GM21367 (cell line): ENCODE results near the gene ARHGAP15.
A peak's percentile ranks its signal among the peaks of the same experiment; 100 is the strongest.
"Not testable (repeated sequence)": the region's sequence is repeated elsewhere in the genome, so short reads cannot be mapped to it uniquely, and the experiment has no call there.

Source experiments
- ATAC-seq: cut with Tn5 transposase; IDR thresholded peaks from one replicate; pipeline ENCODE4 v1.9.1; 2021; ENCODE audit not compliant: unreplicated experiment

Gene ARHGAP15

DNA sequence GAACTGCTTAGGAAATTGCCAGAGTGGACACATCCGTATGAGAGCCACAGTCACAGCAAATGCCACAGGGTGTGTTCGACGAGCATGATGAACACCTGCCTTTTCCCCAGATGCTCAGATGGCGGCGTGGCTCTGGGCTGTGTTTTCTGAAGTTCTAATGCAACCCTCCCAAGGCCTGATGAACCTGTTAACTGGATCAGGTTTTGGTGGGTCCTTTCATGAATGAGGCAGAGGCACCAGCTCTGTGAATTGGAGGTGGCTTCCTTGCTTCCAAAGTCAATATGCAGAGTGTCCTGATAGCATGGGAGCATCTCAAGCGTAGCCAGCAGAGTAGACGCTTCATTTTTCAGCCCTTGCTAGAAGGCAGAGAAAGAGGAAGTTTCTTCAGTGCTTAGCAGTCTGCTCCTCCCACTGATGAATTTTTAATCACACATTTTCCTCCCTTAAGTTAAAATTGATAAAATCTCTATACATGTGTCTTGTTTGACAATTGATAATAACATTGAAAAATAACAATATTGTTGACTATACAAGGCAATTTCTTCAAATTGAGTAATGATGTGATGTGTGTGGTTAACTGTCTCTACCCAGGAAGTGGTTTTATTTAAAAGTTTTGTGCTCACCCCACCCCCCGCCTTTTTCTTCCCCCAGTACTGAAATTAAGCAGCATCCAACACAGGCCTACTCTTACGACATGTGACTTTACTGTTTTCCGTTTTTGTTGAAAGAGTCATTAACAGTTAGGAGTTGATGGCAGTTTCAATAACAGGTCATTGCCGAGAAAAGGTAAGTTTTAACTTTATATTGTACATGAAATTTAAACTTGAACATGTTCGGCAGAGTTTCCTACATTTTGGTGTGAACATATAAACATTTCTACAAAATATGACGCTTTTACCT, at the start of gene ARHGAP15:
Gene ARHGAP15 (plus strand): TSS at position 739 of the 900 bp plus-strand sequence.
- ATAC-seq, result peak; percentile 88

DNA sequence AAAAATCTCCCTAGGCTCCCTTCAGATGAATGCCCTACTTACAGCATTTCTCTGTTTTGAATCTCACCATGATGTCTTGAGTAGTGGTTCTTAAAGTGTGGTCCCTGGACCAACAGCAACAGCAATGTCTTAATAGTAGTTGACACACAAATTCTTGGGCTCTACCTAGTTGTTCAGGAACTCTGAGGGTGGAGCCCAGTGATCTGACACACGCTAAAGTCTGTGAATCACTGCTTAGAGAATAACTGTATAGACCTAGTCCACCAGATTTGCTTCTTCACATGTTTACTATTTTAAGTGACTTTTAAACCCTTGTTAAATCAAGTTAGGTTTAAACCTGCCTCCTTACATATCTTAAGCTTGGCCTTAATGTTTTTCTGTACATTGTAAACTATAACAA, 47.6 kb upstream of the ARHGAP15 start:
- no peak for ATAC-seq

DNA sequence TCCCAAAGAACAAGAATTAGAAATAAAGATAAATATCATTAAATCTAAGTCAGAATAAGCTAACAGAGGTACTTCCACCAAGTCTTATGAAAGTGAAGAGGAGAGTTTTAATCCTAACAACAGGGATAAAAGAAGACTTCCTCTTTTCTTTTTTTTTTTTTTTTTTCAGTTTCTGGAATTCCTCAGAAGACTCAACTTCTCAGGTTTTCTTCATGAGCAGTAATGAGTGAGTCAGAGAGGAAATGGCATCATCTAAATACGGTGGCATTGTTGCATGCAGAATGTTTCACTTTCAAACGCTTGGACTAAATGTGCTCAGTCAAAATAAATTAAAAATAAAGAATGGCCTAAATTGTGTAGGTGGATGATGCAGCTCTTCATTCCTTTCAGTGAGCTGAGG, 45.6 kb upstream of the ARHGAP15 start:
- ATAC-seq, result peak; percentile 38

DNA sequence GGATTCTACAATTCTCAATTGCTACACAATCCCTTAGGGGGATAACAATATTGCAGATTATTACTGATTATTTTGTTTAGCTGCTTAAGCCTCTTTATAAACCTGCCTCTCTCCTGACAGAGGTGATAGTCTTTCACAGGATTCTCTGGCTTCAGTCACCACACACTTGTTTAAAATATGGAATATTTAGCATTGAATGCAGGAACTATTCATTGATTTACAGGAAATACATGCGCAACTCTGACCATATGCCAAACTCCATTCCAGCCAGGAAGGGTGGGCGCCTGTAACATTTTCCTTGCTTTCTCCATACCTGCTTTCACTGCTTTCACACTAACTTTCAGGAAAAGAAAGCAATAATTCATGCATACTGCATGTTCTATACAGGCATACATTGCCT, 44.8 kb upstream of the ARHGAP15 start:
- no peak for ATAC-seq

DNA sequence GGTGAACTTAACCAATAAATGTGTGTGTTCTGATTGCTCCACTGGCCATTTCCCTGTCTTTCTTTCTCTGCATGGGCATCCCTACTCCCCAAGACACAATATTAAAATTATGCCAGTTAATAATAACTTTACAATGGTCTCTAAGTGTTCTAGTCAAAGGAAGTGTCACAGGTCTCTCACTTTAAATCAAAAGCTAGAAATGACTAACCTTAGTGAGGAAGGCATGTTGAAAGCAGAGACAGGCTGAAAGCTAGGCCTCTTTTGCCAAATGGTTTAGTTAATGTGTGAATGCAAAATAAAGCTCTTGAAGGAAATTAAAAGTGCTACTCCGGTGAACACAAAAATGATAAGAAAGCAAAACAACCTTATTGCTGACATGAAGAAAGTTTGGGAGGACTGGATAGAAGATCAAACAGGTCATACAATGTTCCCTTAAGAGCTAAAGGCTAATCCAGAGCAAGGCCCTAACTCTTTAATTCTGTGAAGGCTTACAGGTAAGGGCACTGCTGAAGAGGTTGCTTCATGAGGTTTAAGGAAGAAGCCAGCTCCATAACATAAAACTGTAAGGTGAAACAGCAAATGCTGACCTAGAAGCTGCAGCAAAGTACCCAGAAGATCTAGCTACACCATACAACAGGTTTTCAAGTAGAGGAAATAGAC, 44.0 kb upstream of the ARHGAP15 start:
- peak; percentile 48 for ATAC-seq

DNA sequence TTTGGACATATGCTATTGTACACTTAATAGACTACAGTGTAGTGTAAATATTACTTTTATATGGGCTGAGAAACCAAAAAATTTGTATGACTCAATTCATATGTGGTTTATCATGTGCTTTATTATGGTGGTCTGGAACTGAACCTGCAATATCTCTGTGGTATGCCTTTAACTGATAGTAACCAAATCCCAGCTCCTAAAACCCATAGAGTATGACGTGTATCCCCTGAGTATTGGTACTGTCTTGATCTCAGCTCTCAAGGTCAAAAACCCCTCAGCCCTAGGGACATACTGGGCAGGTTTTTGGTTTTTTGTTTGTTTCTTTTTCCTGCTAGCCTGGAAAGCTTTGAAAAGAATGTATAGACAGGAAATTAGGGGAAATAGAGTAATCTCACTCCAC, 42.2 kb upstream of the ARHGAP15 start:
- ATAC-seq, result no peak

DNA sequence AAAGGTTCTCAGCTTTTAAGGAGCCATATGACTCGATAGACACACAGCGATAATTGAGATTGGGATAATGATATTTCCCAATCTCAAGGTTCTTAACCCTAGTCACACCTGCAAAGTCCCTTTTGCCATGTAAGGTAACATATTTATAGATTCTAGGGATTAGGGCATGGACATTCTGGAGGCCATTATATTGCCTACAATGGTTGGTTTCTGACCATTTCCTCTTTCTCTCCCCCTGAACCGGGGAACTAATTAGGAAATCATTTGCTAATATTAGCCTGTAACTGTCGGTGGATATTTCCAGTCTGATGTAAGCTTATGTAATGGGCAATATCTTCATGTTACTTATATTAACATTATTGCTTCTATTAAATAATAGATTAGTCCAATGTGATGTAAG, 40.8 kb upstream of the ARHGAP15 start:
- no peak for ATAC-seq

DNA sequence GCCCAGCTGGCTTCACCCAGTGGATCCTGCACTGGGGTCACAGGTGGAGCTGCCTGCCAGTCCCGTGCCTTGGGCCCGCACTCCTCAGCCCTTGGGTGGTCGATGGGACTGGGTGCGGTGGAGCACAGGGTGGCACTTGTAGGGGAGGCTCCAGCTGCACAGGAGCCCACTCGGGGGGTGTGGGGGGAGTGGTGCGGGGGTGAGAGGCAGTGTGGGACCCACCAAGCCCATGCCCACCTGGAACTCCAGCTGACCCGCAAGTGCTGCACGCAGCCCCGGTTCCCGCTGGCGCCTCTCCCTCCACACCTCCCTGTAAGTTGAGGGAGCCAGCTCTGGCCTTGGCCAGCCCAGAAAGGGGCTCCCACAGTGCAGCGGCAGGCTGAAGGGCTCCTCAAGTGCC, 39.7 kb upstream of the ARHGAP15 start:
- not testable (repeated sequence) for ATAC-seq

DNA sequence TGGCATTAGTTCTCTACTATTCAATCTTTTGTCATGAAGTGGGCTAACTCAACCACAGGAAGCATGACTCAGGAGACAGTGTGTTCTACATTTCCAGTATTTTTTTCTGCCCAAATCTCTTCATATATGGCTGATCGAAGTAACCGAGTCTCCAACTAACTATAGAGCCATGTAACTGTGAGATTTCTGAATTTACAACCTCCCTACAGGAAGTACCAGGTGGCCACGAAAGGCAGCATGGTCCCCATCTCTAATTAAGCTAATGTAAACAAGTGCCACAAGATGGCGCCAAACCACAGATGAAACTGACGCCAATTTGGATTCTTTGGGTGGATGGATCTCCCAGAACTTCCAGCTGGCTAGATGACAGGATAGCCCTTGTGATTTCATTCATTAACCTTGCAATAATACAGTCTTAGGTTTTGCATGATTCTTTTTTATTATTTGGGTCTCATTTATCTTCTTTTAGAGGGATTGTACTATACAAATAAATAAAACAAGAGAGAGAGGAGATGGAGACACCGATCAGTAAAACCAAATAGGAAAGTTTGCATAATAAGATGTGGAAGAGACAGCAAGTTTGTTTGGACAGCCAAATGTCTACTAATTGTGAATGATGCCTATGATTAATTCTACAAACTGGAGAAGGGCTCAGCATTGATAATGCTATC, 18.3 kb upstream of the ARHGAP15 start:
- peak; percentile 92 for ATAC-seq

DNA sequence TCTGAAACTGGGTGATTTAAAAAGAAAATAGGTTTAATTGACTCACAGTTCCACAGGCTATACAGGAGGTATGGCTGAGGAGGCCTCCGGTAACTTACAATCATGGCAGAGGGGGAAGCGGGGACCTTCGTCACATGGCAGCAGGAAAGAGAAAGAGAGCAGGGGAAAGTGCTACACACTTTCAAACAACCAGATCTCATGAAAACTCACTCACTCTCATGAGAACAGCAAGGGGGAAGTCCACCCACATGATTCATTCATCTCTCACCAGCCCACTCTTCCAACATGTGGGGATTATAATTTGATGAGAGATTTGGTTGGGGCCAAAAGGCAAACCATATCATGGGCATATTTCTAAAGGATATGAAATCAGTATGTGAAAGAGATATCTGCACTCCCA, 12.0 kb upstream of the ARHGAP15 start:
- ATAC-seq, result no peak

DNA sequence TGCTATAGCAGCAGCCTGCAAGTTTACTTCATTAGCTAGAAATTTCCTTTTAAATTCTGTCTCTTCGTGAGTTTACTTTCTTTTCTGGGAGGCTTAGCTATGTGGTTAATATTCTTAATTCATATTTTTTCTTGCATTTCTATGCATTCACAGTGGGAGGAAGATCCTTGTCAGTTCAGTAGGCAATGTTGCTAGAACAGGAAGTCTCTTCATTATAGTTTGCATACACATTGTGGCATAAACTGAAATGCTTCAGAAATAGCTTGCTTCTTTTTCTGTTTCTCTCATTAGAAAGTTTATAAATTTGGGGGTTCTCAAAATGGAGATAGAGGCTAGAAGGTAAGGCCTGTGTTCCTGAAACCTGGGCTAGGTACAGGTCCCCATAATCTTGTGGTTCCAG, 8.1 kb upstream of the ARHGAP15 start:
- peak; percentile 85 for ATAC-seq

DNA sequence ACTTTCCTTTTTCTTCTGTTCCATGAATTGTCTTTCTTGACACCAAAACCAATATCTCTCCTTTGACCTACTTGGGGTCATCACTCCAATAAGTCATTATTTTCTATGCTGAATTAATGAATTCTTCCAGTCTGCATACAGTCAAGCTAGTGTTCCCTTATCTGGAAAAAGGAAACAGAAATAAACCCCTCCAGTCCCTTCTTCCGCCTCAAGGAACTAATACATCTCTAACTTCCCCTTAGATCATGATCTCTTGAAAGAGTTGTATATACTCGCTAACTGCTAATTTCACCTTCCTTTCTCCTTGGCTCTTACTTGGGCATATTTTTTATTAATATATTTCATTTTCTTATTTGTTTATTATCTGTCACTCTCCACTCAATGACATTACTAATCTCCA, 7.3 kb upstream of the ARHGAP15 start:
- ATAC-seq, result no peak

DNA sequence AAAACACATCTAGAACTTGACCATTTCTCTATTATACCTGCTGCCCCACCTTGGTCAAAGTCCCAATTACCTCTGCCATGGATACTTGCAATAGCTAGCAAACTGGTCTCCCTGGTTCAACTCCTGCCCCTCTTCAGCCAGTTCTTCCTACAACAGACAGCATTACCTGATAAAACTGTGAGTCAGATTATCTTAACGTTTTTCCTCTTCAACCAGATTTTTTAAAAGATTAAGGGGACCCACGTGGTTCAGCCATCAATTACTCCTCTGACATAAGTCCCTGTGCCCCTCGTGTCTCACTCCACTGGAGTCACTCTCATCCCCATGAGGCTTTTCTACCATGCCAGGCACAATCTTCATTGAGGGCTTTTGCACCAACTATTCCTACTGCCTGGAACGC, 5.3 kb upstream of the ARHGAP15 start:
- no peak for ATAC-seq

DNA sequence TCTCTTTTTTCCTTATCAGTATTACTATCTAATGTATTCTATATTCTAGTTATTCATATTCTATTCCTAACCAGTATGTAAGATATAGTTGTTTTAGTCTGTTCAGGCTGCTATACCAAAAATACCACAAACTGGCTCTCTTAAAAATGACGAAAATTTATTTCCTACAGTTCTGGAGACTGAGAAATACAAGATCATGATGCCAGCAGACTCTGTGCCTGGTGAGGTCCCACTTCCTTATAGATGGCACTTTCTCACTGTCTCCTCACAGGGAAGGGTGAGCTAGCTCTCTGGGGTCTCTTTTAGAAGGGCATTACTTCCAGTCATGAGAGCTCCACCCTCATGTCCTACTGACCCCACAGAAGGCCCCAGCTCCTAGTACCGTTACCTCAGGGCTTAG, 4.8 kb upstream of the ARHGAP15 start:
- ATAC-seq, result no peak

DNA sequence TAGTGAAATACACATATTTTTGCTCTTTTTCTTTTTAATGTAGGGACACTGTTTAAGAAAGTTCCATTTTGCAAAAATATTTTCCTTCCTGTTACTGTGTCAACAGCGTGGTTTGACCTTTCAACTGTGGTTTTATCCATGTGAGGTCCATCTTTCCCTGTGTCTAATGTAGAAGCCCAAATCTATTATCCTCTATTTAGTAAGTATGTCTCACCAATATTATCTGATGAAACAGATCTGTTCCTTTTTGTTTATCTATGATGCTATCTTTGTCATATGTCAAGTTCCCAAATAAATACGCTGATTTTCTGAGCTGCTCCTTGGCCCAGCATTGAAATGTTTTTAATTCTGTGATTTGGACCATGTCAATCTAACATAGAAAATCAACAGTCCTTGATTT, 3.5 kb upstream of the ARHGAP15 start:
- ATAC-seq, result no peak

DNA sequence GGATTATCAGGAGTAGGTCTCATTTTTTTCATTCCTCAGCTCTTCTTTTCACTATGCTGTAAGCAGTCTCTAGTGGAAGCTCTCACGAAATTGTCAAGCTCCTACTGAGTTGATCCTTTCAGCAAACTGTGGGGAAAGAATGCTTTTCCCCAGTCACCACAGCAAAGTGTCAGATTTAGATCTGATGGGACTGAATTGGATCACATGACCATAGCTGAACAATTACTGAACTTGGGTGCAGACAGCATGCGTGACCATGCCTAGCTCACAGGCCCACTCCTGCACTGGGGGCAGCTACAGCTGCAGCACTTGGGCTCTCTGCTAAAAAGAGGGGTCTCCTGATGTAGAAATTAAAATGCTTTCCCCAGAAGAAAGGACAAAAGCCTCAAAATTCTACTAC, 3.1 kb downstream of the ARHGAP15 start:
- no peak for ATAC-seq

DNA sequence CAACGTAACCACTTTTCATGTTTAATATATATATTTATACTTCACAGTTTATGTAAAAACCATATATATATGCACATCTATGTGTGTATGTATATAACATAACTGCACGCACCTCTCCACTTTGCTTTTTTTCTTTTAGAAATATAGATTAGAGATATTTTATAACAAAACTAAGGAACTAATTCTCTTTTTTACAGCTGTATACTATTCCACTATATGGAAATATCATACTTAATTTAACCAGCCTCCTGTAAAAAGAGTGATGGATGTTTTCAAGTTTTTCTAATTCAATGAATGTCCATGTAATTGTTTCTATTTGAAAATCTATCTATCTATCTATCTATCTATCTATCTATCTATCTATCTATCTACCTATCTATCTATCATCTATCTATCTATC, 4.6 kb downstream of the ARHGAP15 start:
- ATAC-seq, result no peak

DNA sequence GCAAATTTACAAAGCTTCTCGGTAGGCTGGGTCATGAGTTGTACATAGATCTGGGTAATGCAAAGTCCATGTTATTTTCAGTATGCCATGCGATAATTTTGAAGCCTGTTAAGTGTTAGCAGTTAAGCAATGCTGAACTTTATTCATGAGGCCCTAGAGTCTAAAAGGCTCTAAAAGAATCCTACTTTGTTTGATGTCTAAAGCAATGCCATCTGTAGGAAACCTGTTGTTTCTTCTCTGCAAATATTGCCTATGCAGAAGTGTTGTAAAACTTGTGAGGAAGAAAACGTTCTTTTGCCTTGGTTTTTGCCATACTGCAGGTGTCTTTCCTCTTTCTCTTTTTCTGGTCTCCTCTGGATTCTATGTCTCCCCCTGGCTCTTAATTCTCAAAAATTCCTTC, 9.1 kb downstream of the ARHGAP15 start:
- no peak for ATAC-seq

DNA sequence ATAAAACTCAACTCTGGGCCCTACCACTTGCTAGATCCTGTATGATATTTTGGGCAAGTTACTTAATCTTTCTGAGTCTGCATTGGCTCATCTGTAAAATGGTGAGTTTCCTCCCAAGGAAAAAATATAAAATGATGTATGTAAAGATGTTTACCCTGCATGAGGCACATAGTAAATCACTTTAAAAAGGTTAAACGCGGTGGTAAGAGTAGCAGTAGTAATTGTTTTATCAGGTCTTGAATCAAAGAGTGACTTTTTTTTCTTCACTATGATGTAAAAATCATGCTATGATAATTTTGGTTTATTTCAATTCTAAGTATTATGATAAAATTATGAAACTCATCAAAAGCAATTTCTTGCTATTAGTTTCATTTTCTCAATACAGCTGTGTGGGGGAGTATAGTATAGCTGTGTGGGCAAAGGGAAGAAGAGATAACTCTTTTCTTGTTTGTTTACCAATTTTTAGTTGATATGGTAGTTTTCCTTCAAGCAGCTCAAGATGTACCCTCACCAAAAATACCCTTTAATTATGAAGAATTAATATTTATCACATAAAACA, 10.7 kb downstream of the ARHGAP15 start:
- ATAC-seq, result no peak

DNA sequence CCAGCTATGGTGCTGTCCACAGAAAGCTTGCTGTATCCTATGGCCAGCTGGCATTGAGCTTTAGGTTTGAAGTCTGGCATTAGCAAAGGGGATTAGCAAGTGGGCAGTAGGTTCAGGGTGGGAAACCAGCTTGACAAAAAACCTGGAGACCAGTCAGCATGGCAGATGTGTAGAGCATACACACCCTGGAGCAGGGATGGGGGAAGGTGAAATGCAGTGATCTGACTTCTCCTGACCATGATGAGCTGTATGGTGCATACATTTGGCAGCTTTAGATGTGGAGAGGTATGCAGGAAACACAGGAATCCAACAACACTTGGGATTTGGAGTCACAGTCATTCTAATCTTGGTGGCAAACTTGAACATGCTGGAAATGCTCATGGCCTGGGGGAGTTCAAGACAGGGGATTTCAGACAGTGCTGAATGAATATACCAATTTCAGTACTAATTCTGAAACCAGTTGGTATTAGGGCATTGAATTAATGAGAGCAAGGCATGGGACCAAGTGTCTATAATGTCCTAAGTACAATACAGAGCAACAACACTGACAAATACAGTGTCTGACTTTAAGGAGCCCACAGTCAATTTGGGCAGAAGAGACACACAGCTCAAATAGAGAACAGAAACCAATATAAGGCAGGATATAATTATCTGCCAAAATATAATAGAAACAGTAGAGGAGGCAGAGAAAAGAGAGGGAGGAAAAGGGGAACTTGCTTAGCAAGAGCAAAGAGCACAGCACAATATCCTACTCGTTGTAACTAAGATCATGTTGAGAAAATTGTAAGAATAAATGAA, 11.8 kb downstream of the ARHGAP15 start:
- ATAC-seq, result peak; percentile 81

DNA sequence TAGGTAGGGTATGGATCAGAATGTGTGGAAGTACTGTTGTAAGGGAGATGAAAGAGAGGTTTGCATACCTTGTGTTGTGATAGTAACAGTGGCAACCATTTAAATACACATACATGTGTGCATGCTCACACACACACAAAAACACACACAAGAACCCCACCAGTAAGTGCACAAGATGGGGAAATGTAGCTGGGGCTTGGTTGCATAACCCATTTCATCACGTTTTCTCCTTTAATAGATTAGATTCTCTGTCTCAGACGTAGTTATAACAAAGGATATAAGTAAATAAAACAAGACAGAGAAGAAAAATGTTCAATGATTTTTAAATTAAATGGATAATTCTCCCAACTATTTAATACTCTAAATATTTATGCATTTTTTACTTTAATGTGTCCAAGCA, 13.4 kb downstream of the ARHGAP15 start:
- no peak for ATAC-seq
